C4-2B (cell line): ENCODE measurements around the gene FHIT.
"Not testable (repeated sequence)": the region's sequence is repeated elsewhere in the genome, so short reads cannot be mapped to it uniquely, and the experiment has no call there.

Source experiments
- H3K27ac ChIP-seq: fragments of 450-650 bp; 2 replicates; pipeline ENCODE4 v1.5.1; 2017
- ZFX ChIP-seq: fragments of 450-650 bp; IDR thresholded peaks from 2 replicates; pipeline ENCODE4 v1.6.1; 2017
- TF ChIP-seq, protein P1 (sequence below): fragments of 450-650 bp; conservative IDR thresholded peaks from 2 replicates; pipeline ENCODE4 v1.5.1; 2017; ENCODE audit warnings: mild to moderate bottlenecking

Gene FHIT

DNA sequence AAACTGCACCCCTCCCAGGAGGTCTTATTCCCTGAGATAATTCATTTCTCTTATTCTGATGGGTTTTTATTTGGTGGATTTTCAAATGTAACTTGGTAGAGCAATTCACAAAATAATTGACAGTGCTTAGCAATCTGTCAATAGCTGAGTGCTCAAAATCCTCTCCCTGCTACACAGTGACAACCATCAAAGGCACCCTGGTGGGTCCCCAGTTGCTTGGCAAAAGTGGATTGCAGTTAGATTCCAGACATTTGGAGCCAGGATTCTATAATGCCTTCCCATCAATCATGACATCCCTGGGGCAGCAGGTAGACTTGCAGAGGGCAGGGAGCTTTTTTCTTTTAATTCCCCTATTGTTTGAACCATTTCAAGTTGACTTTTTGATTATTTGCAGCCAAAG lies 59.0 kb downstream of the FHIT start:
- H3K27ac ChIP-seq, result no peak overlapping the region
- TF ChIP-seq, protein P1, sequence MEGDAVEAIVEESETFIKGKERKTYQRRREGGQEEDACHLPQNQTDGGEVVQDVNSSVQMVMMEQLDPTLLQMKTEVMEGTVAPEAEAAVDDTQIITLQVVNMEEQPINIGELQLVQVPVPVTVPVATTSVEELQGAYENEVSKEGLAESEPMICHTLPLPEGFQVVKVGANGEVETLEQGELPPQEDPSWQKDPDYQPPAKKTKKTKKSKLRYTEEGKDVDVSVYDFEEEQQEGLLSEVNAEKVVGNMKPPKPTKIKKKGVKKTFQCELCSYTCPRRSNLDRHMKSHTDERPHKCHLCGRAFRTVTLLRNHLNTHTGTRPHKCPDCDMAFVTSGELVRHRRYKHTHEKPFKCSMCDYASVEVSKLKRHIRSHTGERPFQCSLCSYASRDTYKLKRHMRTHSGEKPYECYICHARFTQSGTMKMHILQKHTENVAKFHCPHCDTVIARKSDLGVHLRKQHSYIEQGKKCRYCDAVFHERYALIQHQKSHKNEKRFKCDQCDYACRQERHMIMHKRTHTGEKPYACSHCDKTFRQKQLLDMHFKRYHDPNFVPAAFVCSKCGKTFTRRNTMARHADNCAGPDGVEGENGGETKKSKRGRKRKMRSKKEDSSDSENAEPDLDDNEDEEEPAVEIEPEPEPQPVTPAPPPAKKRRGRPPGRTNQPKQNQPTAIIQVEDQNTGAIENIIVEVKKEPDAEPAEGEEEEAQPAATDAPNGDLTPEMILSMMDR, result no peak
- no peak for TF ChIP-seq ZFX

- not testable (repeated sequence) for H3K27ac ChIP-seq
Measured at GRCh38 chr3:61190205-61190604, 61.0 kb downstream of the FHIT start.

GRCh38 chr3:61186030-61186429 lies 65.2 kb downstream of the FHIT start:
- H3K27ac ChIP-seq, result no peak overlapping the region
- TF ChIP-seq ZFX, result no peak
- TF ChIP-seq, protein P1, result no peak

GRCh38 chr3:61184956-61185355 lies 66.3 kb downstream of the FHIT start:
- TF ChIP-seq, protein P1, result no peak
- TF ChIP-seq ZFX, result no peak
- no peak overlapping the region for H3K27ac ChIP-seq

DNA sequence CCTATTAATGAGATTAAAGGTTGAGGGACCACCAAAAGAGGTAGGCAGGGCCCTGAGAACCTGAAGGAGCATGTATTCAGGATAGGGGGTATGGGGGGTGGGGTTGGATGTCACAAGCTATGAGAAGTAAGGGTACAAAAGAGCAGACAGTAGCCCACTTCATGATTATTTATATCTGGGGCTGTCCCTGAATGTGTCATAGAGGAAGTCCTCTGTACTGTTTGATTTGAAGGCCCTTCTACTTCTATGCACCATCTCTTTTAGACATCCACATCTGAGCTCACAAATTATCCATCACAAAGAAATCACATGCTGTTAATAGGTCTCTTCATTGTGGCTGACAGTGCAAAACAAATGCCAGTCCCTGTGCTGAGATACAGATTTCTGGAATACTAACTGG lies 68.6 kb downstream of the FHIT start:
- H3K27ac ChIP-seq, result no peak overlapping the region
- no peak for TF ChIP-seq ZFX
- TF ChIP-seq, protein P1, result no peak

DNA sequence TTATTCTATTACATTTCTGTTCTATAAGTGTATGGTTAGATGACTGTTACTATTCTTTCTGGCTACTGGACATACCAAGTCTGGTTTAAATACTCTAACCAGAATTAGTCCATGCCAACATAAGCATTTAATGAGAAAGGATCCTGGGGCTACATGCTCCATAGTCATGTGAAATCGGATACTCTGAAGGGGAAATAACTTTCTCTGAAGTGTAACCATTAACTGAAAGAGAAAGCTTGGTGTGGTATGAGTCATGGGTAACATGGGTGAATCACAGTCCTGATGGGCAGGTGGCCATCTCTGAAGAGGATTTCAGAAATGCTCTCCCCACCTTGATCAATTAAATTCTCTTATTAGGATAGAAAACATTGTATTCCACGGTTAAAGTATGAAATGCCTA lies 69.4 kb downstream of the FHIT start:
- H3K27ac ChIP-seq, result no peak overlapping the region
- TF ChIP-seq, protein P1, result no peak
- no peak for TF ChIP-seq ZFX

GRCh38 chr3:61180206-61180605 lies 71.0 kb downstream of the FHIT start:
- TF ChIP-seq ZFX, result no peak
- TF ChIP-seq, protein P1, result no peak
- no peak overlapping the region for H3K27ac ChIP-seq

GRCh38 chr3:61178167-61178566 lies 73.1 kb downstream of the FHIT start:
- H3K27ac ChIP-seq, result no peak overlapping the region
- TF ChIP-seq ZFX, result no peak
- TF ChIP-seq, protein P1, result no peak
